Endothelial cell of umbilical vein (primary cell): ENCODE results near the gene FAU. TPM values are rescaled to one million over a fixed set of nuclear protein-coding genes. Genes with fewer than 3 reads are reported as not detected.

Experiments
- BruUV-seq: library from RNA; stranded (reverse); fragments of 400-500 nt; replicated peaks from 2 replicates; lab custom pipeline; 2021; lab: Mats Ljungman, UMichigan
- CTCF ChIA-PET: fragments of 300-600, 350-600 bp; sonication (Branson Sonifier 250); formaldehyde crosslinking; loops from one replicate; lab custom pipeline; 2021; ENCODE audit warnings: antibody characterized with exemption, inconsistent platforms; lab: Charles Lee
- POLR2A ChIA-PET: fragments of 300-600, 350-600 bp; sonication (Branson Sonifier 250); formaldehyde crosslinking; loops from one replicate; lab custom pipeline; 2021; ENCODE audit warnings: antibody characterized with exemption, inconsistent platforms; lab: Charles Lee
- DNase-seq: peaks from one replicate; pipeline ENCODE4 v3.0.0-alpha.2; 2011; ENCODE audit warnings: low read depth, low spot score
- FAIRE-seq: peaks from 2 replicates; lab custom pipeline; 2011; peaks lifted over from hg19 to GRCh38; lab: Jason Lieb, UNC
- H2AFZ ChIP-seq: 2 replicates; pipeline ENCODE4 v1.6.0; 2012; ENCODE audit warnings: low read depth, low read length, control low read depth, inconsistent platforms
- H3K27ac ChIP-seq: 2 replicates; pipeline ENCODE4 v1.5.1; 2011; ENCODE audit warnings: low read depth, mild to moderate bottlenecking, control low read depth, low read length, moderate library complexity; ENCODE audit not compliant: insufficient read depth
- H3K27me3 ChIP-seq, 2 experiments: 2 replicates each; pipeline versions ENCODE4 v1.6.0 to v1.6.1; 2011; ENCODE audit warnings: low read length in 2 of 2, mixed read lengths in 1 of 2; ENCODE audit not compliant: control insufficient read depth in 2 of 2, insufficient read depth in 2 of 2
- H3K36me3 ChIP-seq, 2 experiments: 2 replicates in 1 of 2; 3 replicates in 1 of 2; pipeline ENCODE4 v1.5.1; 2011; ENCODE audit warnings: low read length in 2 of 2, mild to moderate bottlenecking in 1 of 2, moderate library complexity in 1 of 2; ENCODE audit not compliant: control insufficient read depth in 2 of 2, insufficient read depth in 2 of 2; ENCODE audit errors: extremely low read depth in 1 of 2
- H3K4me1 ChIP-seq: 3 replicates; pipeline ENCODE4 v1.5.1; 2011; ENCODE audit warnings: mild to moderate bottlenecking, low read length; ENCODE audit not compliant: control insufficient read depth, insufficient read depth; ENCODE audit errors: extremely low read depth
- H3K4me2 ChIP-seq: 2 replicates; pipeline ENCODE4 v1.6.1; 2011; ENCODE audit warnings: low read length, control low read depth, mixed read lengths; ENCODE audit not compliant: insufficient read depth
- H3K4me3 ChIP-seq, 3 experiments: fragments of 200-600 bp in 1 of 3; sonication (generic), shearing (Covaris generic) in 1 of 3; replicated peaks in 1 of 3; 2 replicates each; pipeline ENCODE4 v1.5.1; 2011 to 2016; ENCODE audit warnings: control low read depth in 3 of 3, low read length in 3 of 3, mild to moderate bottlenecking in 2 of 3, inconsistent platforms in 1 of 3, low read depth in 1 of 3, moderate library complexity in 1 of 3; ENCODE audit not compliant: insufficient read depth in 1 of 3
- H3K79me2 ChIP-seq: 2 replicates; pipeline ENCODE4 v1.6.0; 2012; ENCODE audit warnings: low read length, inconsistent platforms; ENCODE audit not compliant: control insufficient read depth, insufficient read depth
- H3K9ac ChIP-seq: replicated peaks from 2 replicates; pipeline ENCODE3; 2011; ENCODE audit warnings: low read length, control low read depth; ENCODE audit not compliant: insufficient read depth; ENCODE audit errors: extremely low read depth
- H3K9me1 ChIP-seq: replicated peaks from 3 replicates; pipeline ENCODE4 v1.6.0; 2011; ENCODE audit warnings: mild to moderate bottlenecking, low read length; ENCODE audit not compliant: control insufficient read depth, insufficient read depth; ENCODE audit errors: extremely low read depth
- H3K9me3 ChIP-seq: replicated peaks from 2 replicates; pipeline ENCODE4 v1.5.1; 2012; ENCODE audit warnings: low read length, inconsistent platforms; ENCODE audit not compliant: control insufficient read depth, insufficient read depth
- H4K20me1 ChIP-seq: replicated peaks from 2 replicates; pipeline ENCODE3; 2011; ENCODE audit warnings: mild to moderate bottlenecking, low read length; ENCODE audit not compliant: control insufficient read depth, insufficient read depth; ENCODE audit errors: extremely low read depth
- EZH2 ChIP-seq: IDR thresholded peaks from 2 replicates; pipeline ENCODE4 v1.6.1; 2012; ENCODE audit warnings: borderline replicate concordance, low read depth, mild to moderate bottlenecking, moderate library complexity, low read length, inconsistent platforms; ENCODE audit not compliant: severe bottlenecking
- FOS ChIP-seq: IDR thresholded peaks from 2 replicates; pipeline ENCODE4 v1.6.1; 2011; ENCODE audit warnings: mild to moderate bottlenecking, low read length, moderate library complexity, borderline replicate concordance; ENCODE audit not compliant: insufficient read depth
- GATA2 ChIP-seq: IDR thresholded peaks from 2 replicates; pipeline ENCODE4 v1.7.0; 2011; ENCODE audit warnings: low read depth, mild to moderate bottlenecking, moderate library complexity, mixed read lengths, low read length; ENCODE audit not compliant: insufficient read length, insufficient read depth
- JUN ChIP-seq: IDR thresholded peaks from 2 replicates; pipeline ENCODE4 v1.6.1; 2011; ENCODE audit warnings: borderline replicate concordance, low read depth; ENCODE audit not compliant: insufficient read length, insufficient read depth
- MYC ChIP-seq: IDR thresholded peaks from one replicate; pipeline ENCODE4 v1.6.1; 2011; ENCODE audit warnings: mild to moderate bottlenecking, low read depth, low read length
- POLR2A ChIP-seq: IDR thresholded peaks from 2 replicates; pipeline ENCODE4 v1.6.1; 2012; ENCODE audit warnings: low read depth, mild to moderate bottlenecking, control low read depth, low read length
- POLR2AphosphoS5 ChIP-seq: IDR thresholded peaks from 2 replicates; pipeline ENCODE4 v1.6.1; 2012; ENCODE audit warnings: low read depth, mild to moderate bottlenecking, control low read depth, low read length, moderate library complexity; ENCODE audit not compliant: insufficient read depth
- dilution Hi-C: fragments of 300-500 bp; cut with MboI; formaldehyde crosslinking; loops from one replicate; pipeline ENCODE4 v1.15.0; 2019; ENCODE audit warnings: low sequenced_read_pairs; ENCODE audit not compliant: extremely low pct_ligation_motif_present
- intact Hi-C: fragments of 100-400 bp; cut with micrococcal nuclease; formaldehyde crosslinking; loops from one replicate; pipeline ENCODE4 v1.10.0; 2022
- polyA plus RNA-seq, 4 experiments: library from polyadenylated mRNA; depleted of rRNA in 3 of 4; stranded (reverse) in 3 of 4; unstranded in 1 of 4; fragments of >200 nt; gene quantifications; 2 replicates each; pipeline versions ENCODE4 v1.2.1 to v1.2.3, GENCODE V29; 2011 to 2012; ENCODE audit warnings: missing spikeins in 1 of 4
- total RNA-seq: library from RNA; stranded (reverse); gene quantifications from 2 replicates; pipeline ENCODE4 v1.2.3, GENCODE V29; 2021
- TF ChIP-seq, protein P1 (sequence below): IDR thresholded peaks from 2 replicates; pipeline ENCODE4 v1.6.1; 2011; ENCODE audit not compliant: insufficient read depth, insufficient read length
- TF ChIP-seq, protein P2 (sequence below), 2 donors: IDR thresholded peaks; 1 replicate in 1 of 2; 2 replicates in 1 of 2; pipeline ENCODE4 v1.5.1; 2011; ENCODE audit warnings: low read length in 2 of 2, mild to moderate bottlenecking in 2 of 2, moderate library complexity in 2 of 2, control low read depth in 1 of 2, inconsistent platforms in 1 of 2, low read depth in 1 of 2; ENCODE audit not compliant: insufficient read depth in 1 of 2; ENCODE audit errors: extremely low read depth in 1 of 2

FAU gene
- total and polyA plus RNA-seq, 2 donors (not counting 3 experiments of a cell fraction or from before 2014, with no cell fraction given), result 741 to 746 TPM

DNA sequence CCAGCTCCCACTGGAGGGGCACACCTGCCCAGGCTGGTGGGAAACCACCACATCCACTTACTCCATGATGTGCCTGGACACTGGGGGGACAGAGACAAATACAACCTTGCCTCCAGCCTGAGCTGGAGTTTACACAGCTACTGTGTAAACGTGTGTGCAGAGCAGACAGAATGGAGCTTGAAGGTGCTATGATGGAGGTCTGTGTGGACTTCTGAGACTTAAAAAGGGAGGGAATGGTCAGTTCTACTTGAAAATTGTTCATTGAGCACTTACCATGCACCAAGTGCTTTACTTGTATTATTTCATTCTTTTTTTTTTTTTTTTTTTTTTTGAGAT is 49.3 kb downstream of the FAU start:
- H4K20me1 ChIP-seq, result no peaks in the 10 kb centered on the region
- no peak for TF ChIP-seq POLR2AphosphoS5
- no peak for TF ChIP-seq POLR2A
- no peak for TF ChIP-seq JUN
- TF ChIP-seq, protein P1, sequence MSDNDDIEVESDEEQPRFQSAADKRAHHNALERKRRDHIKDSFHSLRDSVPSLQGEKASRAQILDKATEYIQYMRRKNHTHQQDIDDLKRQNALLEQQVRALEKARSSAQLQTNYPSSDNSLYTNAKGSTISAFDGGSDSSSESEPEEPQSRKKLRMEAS, result no peak
- TF ChIP-seq MYC, result no peak
- no peak for TF ChIP-seq FOS
- TF ChIP-seq, protein P2, sequence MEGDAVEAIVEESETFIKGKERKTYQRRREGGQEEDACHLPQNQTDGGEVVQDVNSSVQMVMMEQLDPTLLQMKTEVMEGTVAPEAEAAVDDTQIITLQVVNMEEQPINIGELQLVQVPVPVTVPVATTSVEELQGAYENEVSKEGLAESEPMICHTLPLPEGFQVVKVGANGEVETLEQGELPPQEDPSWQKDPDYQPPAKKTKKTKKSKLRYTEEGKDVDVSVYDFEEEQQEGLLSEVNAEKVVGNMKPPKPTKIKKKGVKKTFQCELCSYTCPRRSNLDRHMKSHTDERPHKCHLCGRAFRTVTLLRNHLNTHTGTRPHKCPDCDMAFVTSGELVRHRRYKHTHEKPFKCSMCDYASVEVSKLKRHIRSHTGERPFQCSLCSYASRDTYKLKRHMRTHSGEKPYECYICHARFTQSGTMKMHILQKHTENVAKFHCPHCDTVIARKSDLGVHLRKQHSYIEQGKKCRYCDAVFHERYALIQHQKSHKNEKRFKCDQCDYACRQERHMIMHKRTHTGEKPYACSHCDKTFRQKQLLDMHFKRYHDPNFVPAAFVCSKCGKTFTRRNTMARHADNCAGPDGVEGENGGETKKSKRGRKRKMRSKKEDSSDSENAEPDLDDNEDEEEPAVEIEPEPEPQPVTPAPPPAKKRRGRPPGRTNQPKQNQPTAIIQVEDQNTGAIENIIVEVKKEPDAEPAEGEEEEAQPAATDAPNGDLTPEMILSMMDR (IDR thresholded peaks at IDR 0.05; ENCODE audit: extremely low read depth in 1 of 2, insufficient read depth in 1 of 2, low read depth in 1 of 2, low read length in 2 of 2), result no peak
- no peak for TF ChIP-seq EZH2
- no peak for TF ChIP-seq GATA2
- no peaks in the 10 kb centered on the region for H3K27me3 ChIP-seq
- H3K9me3 ChIP-seq, result no peaks in the 10 kb centered on the region
- dilution Hi-C loops, result no loop called here
- H3K4me3 ChIP-seq, result no peak overlapping the region
- intact Hi-C loops, result no loop called here
- DNase-seq (no peak), FAIRE-seq (no peak)
- ChIA-PET CTCF (interaction anchor here (0.6 kb wide), 1 partner anchor 8 kb away, joined by 3 read pairs; no protein-coding TSS in a partner anchor), POLR2A (interaction anchor here (0.6 to 0.7 kb wide), 2 partner anchors 14 to 189 kb away, joined by 3 to 4 read pairs; partner anchors contain the start of genes NAALADL1 and POLA2)
- BruUV-seq, result no TSS peak
- no peaks in the 10 kb centered on the region for H3K79me2 ChIP-seq
- H3K4me2 ChIP-seq, result no peak overlapping the region
- no peak overlapping the region for H3K27ac ChIP-seq
- H3K9me1 ChIP-seq, result no peaks in the 10 kb centered on the region
- no peak overlapping the region for H2AFZ ChIP-seq
- H3K9ac ChIP-seq, result no peak overlapping the region
- H3K36me3 ChIP-seq, result no peaks in the 10 kb centered on the region
- H3K4me1 ChIP-seq, result no peaks in the 10 kb centered on the region
